Liver (tissue), 9 donors: ENCODE data around the gene TMEM204. TPM values are rescaled to one million over a fixed set of nuclear protein-coding genes. Genes with fewer than 3 reads are reported as not detected.

Experiments
- DNase-seq: peaks from one replicate; pipeline ENCODE4 v3.0.0-alpha.2; 2017; ENCODE audit warnings: low spot score
- H3K27ac ChIP-seq, 2 donors: one replicate each; pipeline ENCODE4 v1.7.0; 2013; ENCODE audit warnings: inconsistent platforms in 2 of 2, low read length in 2 of 2, control low read depth in 1 of 2, low read depth in 1 of 2, mild to moderate bottlenecking in 1 of 2
- H3K27me3 ChIP-seq, 4 donors: one replicate each; pipeline versions ENCODE4 v1.6.1 to v1.7.0; 2013; ENCODE audit warnings: low read length in 3 of 4, inconsistent platforms in 1 of 4, mild to moderate bottlenecking in 1 of 4, moderate library complexity in 1 of 4; ENCODE audit not compliant: control insufficient read depth in 4 of 4, insufficient read depth in 4 of 4
- H3K36me3 ChIP-seq, 4 donors: one replicate each; pipeline versions ENCODE4 v1.6.1 to v1.7.0; 2013; ENCODE audit warnings: low read length in 3 of 4, mild to moderate bottlenecking in 3 of 4, low read depth in 1 of 4, moderate library complexity in 1 of 4; ENCODE audit not compliant: control insufficient read depth in 4 of 4, insufficient read depth in 3 of 4
- H3K4me1 ChIP-seq, 4 donors: one replicate each; pipeline versions ENCODE4 v1.6.1 to v1.7.0; 2013; ENCODE audit warnings: low read length in 3 of 4, mild to moderate bottlenecking in 3 of 4, moderate library complexity in 1 of 4; ENCODE audit not compliant: control insufficient read depth in 4 of 4, insufficient read depth in 4 of 4
- H3K4me3 ChIP-seq, 3 donors: one replicate each; pipeline versions ENCODE4 v1.6.1 to v1.7.0; 2013; ENCODE audit warnings: low read length in 3 of 3, control low read depth in 1 of 3, low read depth in 1 of 3, mild to moderate bottlenecking in 1 of 3
- H3K9ac ChIP-seq, 2 donors: one replicate each; pipeline ENCODE4 v1.7.0; 2013; ENCODE audit warnings: low read length in 2 of 2, mild to moderate bottlenecking in 2 of 2, moderate library complexity in 2 of 2, control low read depth in 1 of 2, low read depth in 1 of 2
- H3K9me3 ChIP-seq, 4 donors: one replicate each; pipeline versions ENCODE4 v1.6.1 to v1.7.0; 2013; ENCODE audit warnings: low read length in 3 of 4; ENCODE audit not compliant: control insufficient read depth in 4 of 4
- ATF3 ChIP-seq: IDR thresholded peaks from 2 replicates; pipeline ENCODE4 v1.6.1; 2016; ENCODE audit warnings: antibody characterized with exemption
- EGR1 ChIP-seq, 2 donors: IDR thresholded peaks; 2 replicates each; pipeline ENCODE4 v1.6.1; 2016 to 2018; ENCODE audit warnings: antibody characterized with exemption in 2 of 2, low read depth in 2 of 2
- GABPA ChIP-seq, 2 donors: IDR thresholded peaks in 1 of 2; conservative IDR thresholded peaks in 1 of 2; 2 replicates each; pipeline ENCODE4 v1.6.1; 2016; ENCODE audit warnings: antibody characterized with exemption in 2 of 2, mild to moderate bottlenecking in 1 of 2, moderate library complexity in 1 of 2
- HNF4A ChIP-seq, 2 donors: conservative IDR thresholded peaks; 2 replicates each; pipeline ENCODE4 v1.6.1; 2016; ENCODE audit warnings: antibody characterized with exemption in 2 of 2, mild to moderate bottlenecking in 2 of 2
- HNF4G ChIP-seq: IDR thresholded peaks from 2 replicates; pipeline ENCODE4 v1.6.1; 2016; ENCODE audit warnings: antibody characterized with exemption
- JUND ChIP-seq, 2 donors: IDR thresholded peaks; 2 replicates each; pipeline ENCODE4 v1.6.1; 2016; ENCODE audit warnings: antibody characterized with exemption in 2 of 2
- REST ChIP-seq: IDR thresholded peaks from 2 replicates; pipeline ENCODE4 v1.6.1; 2016; ENCODE audit warnings: antibody characterized with exemption, mild to moderate bottlenecking
- RXRA ChIP-seq, 2 donors: IDR thresholded peaks; 2 replicates each; pipeline ENCODE4 v1.6.1; 2017 to 2018; ENCODE audit warnings: antibody characterized with exemption in 2 of 2, mild to moderate bottlenecking in 1 of 2
- SP1 ChIP-seq: IDR thresholded peaks from 2 replicates; pipeline ENCODE4 v1.6.1; 2018; ENCODE audit warnings: antibody characterized with exemption, mild to moderate bottlenecking
- YY1 ChIP-seq: IDR thresholded peaks from 2 replicates; pipeline ENCODE4 v1.6.1; 2016; ENCODE audit warnings: antibody characterized with exemption, mild to moderate bottlenecking
- ZBTB33 ChIP-seq: IDR thresholded peaks from 2 replicates; pipeline ENCODE4 v1.6.1; 2016; ENCODE audit warnings: antibody characterized with exemption
- WGBS: extraction: QIAGEN DNeasy Blood & Tissue Kit; methylation state at CpG from one replicate; pipeline ENCODE4 v1.1.7; 2013; 5-methylcytosine and 5-hydroxymethylcytosine counted together
- polyA plus RNA-seq, 2 donors: library from polyadenylated mRNA; stranded (reverse) in 1 of 2; unstranded in 1 of 2; fragments of 200-250 nt in 1 of 2; fragments of >200 nt in 1 of 2; fragmentation: Nextera tagmentation in 1 of 2; extraction: Ambion mirVana in 1 of 2; gene quantifications; one replicate each; pipeline versions ENCODE4 v1.2.1 to v1.2.3, GENCODE V29; 2013 to 2015
- total RNA-seq, 2 donors: library from RNA; depleted of rRNA; stranded (reverse); fragments of >200 nt; gene quantifications; one replicate each; pipeline ENCODE4 v1.2.3, GENCODE V29; 2014
- TF ChIP-seq, protein P1 (sequence below): IDR thresholded peaks from 2 replicates; pipeline ENCODE4 v1.6.1; 2016; ENCODE audit warnings: antibody characterized with exemption
- TF ChIP-seq, protein P2 (sequence below): fragments of 150-350 bp; IDR thresholded peaks from 2 replicates; pipeline ENCODE4 v1.5.1; 2017; ENCODE audit warnings: improper control_type of control experiment, low read depth, low read length; ENCODE audit not compliant: missing input control
- donor health status: healthy.
- donor health status: healthy.
- donor health status: healthy.
- donor health status: healthy.
- donor health status: healthy.

TMEM204 gene
- total and polyA plus RNA-seq, 4 donors: 3.5 to 14.4 (median 10.7) TPM

DNA sequence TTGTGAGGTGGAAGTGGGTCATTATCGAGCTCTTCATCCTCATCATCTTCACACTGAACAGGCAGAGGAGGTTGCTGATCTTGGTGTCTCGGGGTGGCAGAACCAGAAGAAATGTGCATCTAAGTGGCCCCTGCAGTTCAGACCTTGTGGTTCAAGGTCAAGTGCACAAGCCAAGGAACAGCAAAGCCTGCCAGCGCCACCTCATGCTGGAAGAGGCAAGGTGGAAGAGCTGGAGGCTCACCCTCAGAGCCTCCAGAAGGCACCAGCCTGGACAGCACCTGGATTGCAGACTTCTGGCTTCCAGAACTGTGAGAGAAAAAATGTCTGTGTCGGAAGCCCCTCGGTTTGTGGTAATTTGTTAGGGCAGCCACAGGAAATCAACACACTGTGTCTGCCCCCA lies 45.7 kb downstream of the TMEM204 start:
- no peak for TF ChIP-seq JUND (IDR thresholded peaks at IDR 0.05)
- no peak for TF ChIP-seq REST
- TF ChIP-seq, protein P1, sequence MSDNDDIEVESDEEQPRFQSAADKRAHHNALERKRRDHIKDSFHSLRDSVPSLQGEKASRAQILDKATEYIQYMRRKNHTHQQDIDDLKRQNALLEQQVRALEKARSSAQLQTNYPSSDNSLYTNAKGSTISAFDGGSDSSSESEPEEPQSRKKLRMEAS: no peak
- TF ChIP-seq RXRA (IDR thresholded peaks at IDR 0.05): no peak
- no peak for TF ChIP-seq GABPA (IDR thresholded peaks at IDR 0.05 in 1 of 2, conservative IDR thresholded peaks at IDR 0.05 in 1 of 2)
- no peak for TF ChIP-seq ZBTB33
- no peak for TF ChIP-seq EGR1 (IDR thresholded peaks at IDR 0.05; ENCODE audit: low read depth in 2 of 2)
- TF ChIP-seq YY1: no peak
- no peak for TF ChIP-seq HNF4G
- no peak for TF ChIP-seq ATF3
- TF ChIP-seq, protein P2, sequence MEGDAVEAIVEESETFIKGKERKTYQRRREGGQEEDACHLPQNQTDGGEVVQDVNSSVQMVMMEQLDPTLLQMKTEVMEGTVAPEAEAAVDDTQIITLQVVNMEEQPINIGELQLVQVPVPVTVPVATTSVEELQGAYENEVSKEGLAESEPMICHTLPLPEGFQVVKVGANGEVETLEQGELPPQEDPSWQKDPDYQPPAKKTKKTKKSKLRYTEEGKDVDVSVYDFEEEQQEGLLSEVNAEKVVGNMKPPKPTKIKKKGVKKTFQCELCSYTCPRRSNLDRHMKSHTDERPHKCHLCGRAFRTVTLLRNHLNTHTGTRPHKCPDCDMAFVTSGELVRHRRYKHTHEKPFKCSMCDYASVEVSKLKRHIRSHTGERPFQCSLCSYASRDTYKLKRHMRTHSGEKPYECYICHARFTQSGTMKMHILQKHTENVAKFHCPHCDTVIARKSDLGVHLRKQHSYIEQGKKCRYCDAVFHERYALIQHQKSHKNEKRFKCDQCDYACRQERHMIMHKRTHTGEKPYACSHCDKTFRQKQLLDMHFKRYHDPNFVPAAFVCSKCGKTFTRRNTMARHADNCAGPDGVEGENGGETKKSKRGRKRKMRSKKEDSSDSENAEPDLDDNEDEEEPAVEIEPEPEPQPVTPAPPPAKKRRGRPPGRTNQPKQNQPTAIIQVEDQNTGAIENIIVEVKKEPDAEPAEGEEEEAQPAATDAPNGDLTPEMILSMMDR: no peak
- TF ChIP-seq SP1: no peak
- Histone ChIP-seq H3K27ac (no peak overlapping the region), H3K9ac (no peak overlapping the region), H3K9me3 (no peaks in the 10 kb centered on the region), H3K4me1 (no peaks in the 10 kb centered on the region), H3K27me3 (no peaks in the 10 kb centered on the region), H3K4me3 (no peak overlapping the region), H3K36me3 (peaks cover 0 to 12% (median 3%) of the 10 kb centered on the region in 4 donors)
- DNase-seq: no peak
- 91% methylated on average over 5 of the region's 5 CpGs for WGBS

- Histone ChIP-seq H3K4me1 (no peaks in the 10 kb centered on the region), H3K27ac (no peak overlapping the region), H3K36me3 (peaks cover 0 to 17% (median 7%) of the 10 kb centered on the region in 4 donors), H3K27me3 (no peaks in the 10 kb centered on the region), H3K9ac (no peak overlapping the region), H3K4me3 (no peak overlapping the region), H3K9me3 (no peaks in the 10 kb centered on the region)
- no peak for TF ChIP-seq HNF4A (conservative IDR thresholded peaks at IDR 0.05)
- no peak for TF ChIP-seq JUND (IDR thresholded peaks at IDR 0.05)
- DNase-seq: no peak
- 85% methylated on average over 12 of the region's 12 CpGs for WGBS
Measured at GRCh38 chr16:1580256-1580655, 46.8 kb downstream of the TMEM204 start.
